ENCODE results near the gene TEKT5.

TEKT5 gene

GRCh38 chr16:10592611-10593010 is 102.1 kb downstream of the TEKT5 start:
- no peak overlapping the region for H3K4me3 ChIP-seq (replicated peaks; ENCODE audit: low read depth, low read length)
- DNase-seq (ENCODE audit: extremely low read depth, low read depth): no peak
- no peak for TF ChIP-seq CTCF (IDR thresholded peaks at IDR 0.05; ENCODE audit: low read depth, low read length, missing control alignments)

GRCh38 chr16:10590342-10590741 is 104.4 kb downstream of the TEKT5 start:
- no peak for TF ChIP-seq CTCF (IDR thresholded peaks at IDR 0.05; ENCODE audit: low read depth, low read length, missing control alignments)
- no peak for DNase-seq (ENCODE audit: extremely low read depth, low read depth)
- H3K4me3 ChIP-seq (replicated peaks; ENCODE audit: low read depth, low read length): no peak overlapping the region

GRCh38 chr16:10589109-10589508 is 105.6 kb downstream of the TEKT5 start:
- DNase-seq (ENCODE audit: extremely low read depth, low read depth): no peak
- TF ChIP-seq CTCF (IDR thresholded peaks at IDR 0.05; ENCODE audit: low read depth, low read length, missing control alignments): no peak
- H3K4me3 ChIP-seq (replicated peaks; ENCODE audit: low read depth, low read length): no peak overlapping the region

- no peak overlapping the region for H3K4me3 ChIP-seq (replicated peaks; ENCODE audit: low read depth, low read length)
- no peak for DNase-seq (ENCODE audit: extremely low read depth, low read depth)
- TF ChIP-seq CTCF (IDR thresholded peaks at IDR 0.05; ENCODE audit: low read depth, low read length, missing control alignments): no peak
Measured at GRCh38 chr16:10587622-10588021, 107.1 kb downstream of the TEKT5 start.

- H3K4me3 ChIP-seq (replicated peaks; ENCODE audit: low read depth, low read length): no peak overlapping the region
- no peak for DNase-seq (ENCODE audit: extremely low read depth, low read depth)
- no peak for TF ChIP-seq CTCF (IDR thresholded peaks at IDR 0.05; ENCODE audit: low read depth, low read length, missing control alignments)
Measured at GRCh38 chr16:10584981-10585438, 109.7 kb downstream of the TEKT5 start.

GRCh38 chr16:10583269-10583668 is 111.5 kb downstream of the TEKT5 start:
- H3K4me3 ChIP-seq (replicated peaks; ENCODE audit: low read depth, low read length): no peak overlapping the region
- no peak for DNase-seq (ENCODE audit: extremely low read depth, low read depth)
- TF ChIP-seq CTCF (IDR thresholded peaks at IDR 0.05; ENCODE audit: low read depth, low read length, missing control alignments): no peak

- H3K4me3 ChIP-seq (replicated peaks; ENCODE audit: low read depth, low read length): no peak overlapping the region
- TF ChIP-seq CTCF (IDR thresholded peaks at IDR 0.05; ENCODE audit: low read depth, low read length, missing control alignments): no peak
- DNase-seq (ENCODE audit: extremely low read depth, low read depth): no peak
Measured at GRCh38 chr16:10581507-10581906, 113.2 kb downstream of the TEKT5 start.
